ENCODE results near the gene RFC5. TPM values are rescaled to one million over a fixed set of nuclear protein-coding genes. Genes with fewer than 3 reads are reported as not detected.
A peak's percentile ranks its signal among the peaks of the same experiment; 100 is the strongest.

RFC5 gene
- total RNA-seq, 1 donor from 2014 or later: 7.3 TPM

GRCh38 chr12:118011377-118011776 lies 5.1 kb upstream of the RFC5 start:
- no peaks in the 10 kb centered on the region for H3K36me3 ChIP-seq
- intact Hi-C loops (cut with DNase I): no loop called here
- H3K9me3 ChIP-seq: no peaks in the 10 kb centered on the region
- H3K4me3 ChIP-seq: no peak overlapping the region
- no peaks in the 10 kb centered on the region for H3K27me3 ChIP-seq (ENCODE audit: low read depth)
- no peak overlapping the region for H3K27ac ChIP-seq
- TF ChIP-seq CTCF (IDR thresholded peaks at IDR 0.05): no peak
- H3K4me1 ChIP-seq: peaks cover 5% of the 10 kb centered on the region
- no peak for ATAC-seq
- no peak for DNase-seq

- H3K27me3 ChIP-seq (ENCODE audit: low read depth): no peaks in the 10 kb centered on the region
- H3K4me3 ChIP-seq: no peak overlapping the region
- H3K4me1 ChIP-seq: peaks cover 5% of the 10 kb centered on the region
- no peaks in the 10 kb centered on the region for H3K36me3 ChIP-seq
- no peaks in the 10 kb centered on the region for H3K9me3 ChIP-seq
- intact Hi-C loops (cut with DNase I): no loop called here
- no peak for ATAC-seq
- H3K27ac ChIP-seq: no peak overlapping the region
- TF ChIP-seq CTCF (IDR thresholded peaks at IDR 0.05): no peak
- DNase-seq: no peak
Measured at GRCh38 chr12:118011961-118012360, 4.5 kb upstream of the RFC5 start.

- intact Hi-C loops (cut with DNase I): no loop called here
- Histone ChIP-seq H3K9me3 (no peaks in the 10 kb centered on the region), H3K27ac (no peak overlapping the region), H3K4me1 (peaks cover 18% of the 10 kb centered on the region), H3K27me3 (ENCODE audit: low read depth) (no peaks in the 10 kb centered on the region), H3K4me3 (no peak overlapping the region), H3K36me3 (no peaks in the 10 kb centered on the region)
- TF ChIP-seq CTCF (IDR thresholded peaks at IDR 0.05): no peak
- DNase-seq (no peak), ATAC-seq (no peak)
Measured at GRCh38 chr12:118013283-118013682, 3.2 kb upstream of the RFC5 start.

GRCh38 chr12:118015306-118015705 lies 1.2 kb upstream of the RFC5 start:
- no peaks in the 10 kb centered on the region for H3K9me3 ChIP-seq
- no peaks in the 10 kb centered on the region for H3K27me3 ChIP-seq (ENCODE audit: low read depth)
- H3K4me1 ChIP-seq: peaks cover 18% of the 10 kb centered on the region
- peaks cover 15% of the 10 kb centered on the region for H3K36me3 ChIP-seq
- no peak overlapping the region for H3K27ac ChIP-seq
- DNase-seq: no peak
- TF ChIP-seq CTCF (IDR thresholded peaks at IDR 0.05): no peak
- intact Hi-C loops (cut with DNase I): no loop called here
- ATAC-seq: no peak
- H3K4me3 ChIP-seq: no peak overlapping the region

- peak overlapping the region; percentile 77 for H3K4me3 ChIP-seq
- ATAC-seq (no peak), DNase-seq (no peak)
- peaks cover 21% of the 10 kb centered on the region for H3K36me3 ChIP-seq
- TF ChIP-seq CTCF (IDR thresholded peaks at IDR 0.05): no peak
- peaks cover 18% of the 10 kb centered on the region for H3K4me1 ChIP-seq
- H3K9me3 ChIP-seq: no peaks in the 10 kb centered on the region
- intact Hi-C loops (cut with DNase I): no loop called here
- H3K27ac ChIP-seq: no peak overlapping the region
- no peaks in the 10 kb centered on the region for H3K27me3 ChIP-seq (ENCODE audit: low read depth)
Measured at GRCh38 chr12:118015944-118016343, 559 bp upstream of the RFC5 start.

GRCh38 chr12:118017926-118018325 lies 1.4 kb downstream of the RFC5 start:
- Histone ChIP-seq H3K36me3 (peaks cover 38% of the 10 kb centered on the region), H3K27ac (no peak overlapping the region), H3K9me3 (no peaks in the 10 kb centered on the region), H3K4me1 (peaks cover 18% of the 10 kb centered on the region), H3K27me3 (ENCODE audit: low read depth) (no peaks in the 10 kb centered on the region), H3K4me3 (no peak overlapping the region)
- intact Hi-C loops (cut with DNase I): no loop called here
- DNase-seq (no peak), ATAC-seq (no peak)
- TF ChIP-seq CTCF (IDR thresholded peaks at IDR 0.05): no peak
